ENCODE results near the gene PPP1R1C. TPM values are rescaled to one million over a fixed set of nuclear protein-coding genes. Genes with fewer than 3 reads are reported as not detected.

The PPP1R1C gene
- total and polyA plus RNA-seq, 2 experiments from 2014 or later, result 3.5 to 18.8 TPM

GRCh38 chr2:182043861-182044260 lies 58.2 kb downstream of the PPP1R1C start:
- DNase-seq (ENCODE audit: low spot score), result no peak
- Histone ChIP-seq H3K27me3 (ENCODE audit: insufficient read depth) (no peaks in the 10 kb centered on the region), H3K79me2 (replicated peaks; ENCODE audit: insufficient read depth) (no peaks in the 10 kb centered on the region), H3K4me3 (no peak overlapping the region), H3K4me2 (no peak overlapping the region), H3K27ac (ENCODE audit: low read depth) (no peak overlapping the region), H3F3A (replicated peaks; ENCODE audit: low read depth) (no peaks in the 10 kb centered on the region), H4K20me1 (replicated peaks; ENCODE audit: insufficient read depth) (no peaks in the 10 kb centered on the region), H3K9me2 (ENCODE audit: insufficient read depth) (peaks cover 3% of the 10 kb centered on the region; the same call in 1 of the 2 replicates), H2AFZ (no peak overlapping the region), H3K36me3 (ENCODE audit: insufficient read depth) (no peaks in the 10 kb centered on the region), H3K4me1 (ENCODE audit: insufficient read depth) (no peaks in the 10 kb centered on the region)
- Mint-ChIP-seq H3K4me3 (no peak overlapping the region), H3K27me3 (ENCODE audit: insufficient read depth, low read depth, poor library complexity) (peaks cover 1% of the 10 kb centered on the region), H3K36me3 (ENCODE audit: low read depth) (no peaks in the 10 kb centered on the region), H3K27ac (no peak overlapping the region; the same call in 1 of the 2 replicates), H3K9me3 (no peaks in the 10 kb centered on the region), H3K4me1 (no peaks in the 10 kb centered on the region)
- TF ChIP-seq EZH2 (IDR thresholded peaks at IDR 0.05; ENCODE audit: low read depth, unreplicated experiment) (no peak), REST (IDR thresholded peaks at IDR 0.05; ENCODE audit: unreplicated experiment) (no peak), ETS1 (IDR thresholded peaks at IDR 0.05) (no peak), NANOG (IDR thresholded peaks at IDR 0.05; ENCODE audit: borderline replicate concordance) (no peak), ZNF331 (CRISPR knock-in tag; IDR thresholded peaks at IDR 0.05; ENCODE audit: low read depth) (no peak), ZNF462 (CRISPR knock-in tag; IDR thresholded peaks at IDR 0.05) (no peak), POLR2AphosphoS5 (IDR thresholded peaks at IDR 0.05; ENCODE audit: low read depth) (no peak), CTCF (conservative IDR thresholded peaks at IDR 0.05; ENCODE audit: low read depth in 2 of 2) (no peak), ZNF114 (CRISPR knock-in tag; IDR thresholded peaks at IDR 0.05) (no peak), CREB1 (CRISPR knock-in tag; IDR thresholded peaks at IDR 0.05; ENCODE audit: low read depth) (no peak), JUNB (IDR thresholded peaks at IDR 0.05; ENCODE audit: unreplicated experiment) (no peak), STAT1 (IDR thresholded peaks at IDR 0.05; ENCODE audit: unreplicated experiment) (no peak), EZH2phosphoT487 (IDR thresholded peaks at IDR 0.05; ENCODE audit: unreplicated experiment) (no peak)
- no peak for ATAC-seq

Data from GM23338 (cell line).